ENCODE data around the gene WDFY2.

DNA sequence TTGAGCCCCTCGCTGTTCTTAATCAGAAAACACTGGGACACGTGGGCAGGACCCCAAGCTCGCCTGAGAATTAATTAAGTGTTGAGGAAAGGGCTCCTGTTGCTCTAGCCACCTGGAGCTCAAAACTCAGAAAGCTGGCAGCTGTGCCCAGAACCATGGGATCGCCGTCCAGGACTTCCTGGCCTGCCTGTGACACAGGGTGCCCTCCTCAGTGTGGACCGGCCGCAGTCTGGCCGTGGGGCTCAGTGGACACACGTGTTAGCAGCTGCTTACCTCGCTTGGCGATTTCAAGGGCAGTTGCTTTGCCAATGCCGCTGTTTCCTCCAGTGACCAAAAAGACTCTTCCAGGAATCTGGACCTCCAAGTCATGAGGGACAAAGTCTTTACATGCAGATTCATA, 215.0 kb downstream of the WDFY2 start:
- TF ChIP-seq POLR2AphosphoS5 (IDR thresholded peaks at IDR 0.05; ENCODE audit: borderline replicate concordance, low read depth, low read length) (no peak), EZH2 (IDR thresholded peaks at IDR 0.05) (no peak), FOXP2 (optimal IDR thresholded peaks at IDR 0.05; ENCODE audit: control extremely low read depth, extremely low read length, insufficient read depth) (no peak)
